ENCODE data around the gene IRF1. TPM values are rescaled to one million over a fixed set of nuclear protein-coding genes. Genes with fewer than 3 reads are reported as not detected.

Gene IRF1
- total RNA-seq, 2 donors from 2014 or later: 351 to 512 TPM

GRCh38 chr5:132435447-132435846 is 55.1 kb downstream of the IRF1 start:
- DNase-seq (ENCODE audit: low spot score) (no peak), ATAC-seq (no peak)
- Mint-ChIP-seq H3K27ac (peak overlapping the region; percentile 83 to 92), H3K9me3 (no peaks in the 10 kb centered on the region), H3K27me3 (no peaks in the 10 kb centered on the region), H3K4me3 (peak overlapping the region; percentile 63), H3K4me1 (ENCODE audit: low read depth in 2 of 2) (peaks cover 84 to 90% of the 10 kb centered on the region in 2 donors), H3K36me3 (peaks cover 18% of the 10 kb centered on the region)

DNA sequence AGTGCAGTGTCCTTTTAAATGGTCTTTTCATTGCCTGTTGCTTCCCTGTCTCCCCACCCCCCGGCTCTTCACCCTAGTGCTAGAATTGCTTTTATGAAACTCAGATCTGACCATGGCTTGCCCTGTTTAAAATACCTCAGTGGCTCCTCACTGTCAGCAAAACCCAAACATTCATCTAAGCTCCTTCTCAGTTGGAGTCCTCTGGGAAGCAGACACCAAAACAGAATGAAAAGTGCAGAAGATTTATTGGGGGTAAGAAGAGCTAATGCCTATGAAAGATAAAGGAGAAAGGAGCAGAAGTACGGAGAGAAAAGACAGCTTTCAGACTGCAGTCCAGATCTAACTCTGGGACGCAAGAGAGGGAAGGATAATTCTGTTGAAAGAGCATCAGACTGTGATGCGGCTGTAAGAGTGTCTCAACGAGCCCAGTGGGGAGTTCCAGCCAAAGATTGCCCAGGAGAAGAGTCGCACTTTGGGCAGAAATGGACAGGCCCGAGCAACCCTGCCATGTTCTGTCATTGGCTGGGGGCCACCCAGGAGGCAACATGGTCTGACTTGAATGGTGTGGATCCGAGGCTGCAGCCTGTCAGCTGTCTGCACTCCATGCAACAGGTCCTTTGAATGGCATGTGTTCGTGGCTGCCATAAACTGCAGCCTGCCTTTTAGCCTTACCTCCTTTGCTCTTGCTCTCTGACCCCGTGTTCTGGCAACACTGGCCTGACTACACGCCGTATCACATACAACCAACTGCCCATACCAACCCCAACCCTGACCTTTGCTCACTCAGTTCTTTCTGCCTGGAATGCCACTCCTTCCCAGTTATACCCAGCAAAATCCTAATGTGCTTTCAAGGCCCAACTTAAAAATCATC is 55.9 kb downstream of the IRF1 start:
- peak overlapping the region; percentile 43 for H3K4me3 Mint-ChIP-seq
- DNase-seq (ENCODE audit: low spot score) (no peak), ATAC-seq (no peak)
- H3K9me3 Mint-ChIP-seq: no peaks in the 10 kb centered on the region
- peaks cover 24% of the 10 kb centered on the region for H3K36me3 Mint-ChIP-seq
- H3K4me1 Mint-ChIP-seq (ENCODE audit: low read depth in 2 of 2): peaks cover 84 to 90% of the 10 kb centered on the region in 2 donors
- peak overlapping the region; percentile 83 to 92 for H3K27ac Mint-ChIP-seq
- H3K27me3 Mint-ChIP-seq: no peaks in the 10 kb centered on the region

DNA sequence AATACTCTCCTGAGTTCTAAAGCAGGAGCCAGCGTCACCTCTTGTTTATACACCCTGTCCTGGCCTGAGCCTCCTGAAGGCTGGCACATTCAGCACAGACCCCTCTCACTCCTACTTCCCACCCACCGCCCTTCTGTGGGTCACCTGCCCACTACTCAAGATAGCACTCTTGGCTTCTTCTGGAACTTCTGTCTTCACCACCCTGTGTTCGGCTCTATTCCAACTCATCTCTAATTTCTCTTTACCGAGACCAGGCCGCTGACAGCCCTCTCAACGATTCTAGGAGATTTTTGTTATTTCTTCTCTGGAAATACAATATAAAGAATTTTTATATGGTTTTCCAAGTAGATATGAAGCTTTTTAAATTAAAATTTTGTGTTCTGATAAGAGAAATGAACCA is 57.4 kb downstream of the IRF1 start:
- Mint-ChIP-seq H3K27me3 (no peaks in the 10 kb centered on the region), H3K4me1 (ENCODE audit: low read depth in 2 of 2) (peaks cover 88 to 93% of the 10 kb centered on the region in 2 donors), H3K4me3 (peak overlapping the region; percentile 35), H3K27ac (peak overlapping the region; percentile 97 to 100), H3K9me3 (no peaks in the 10 kb centered on the region), H3K36me3 (peaks cover 24% of the 10 kb centered on the region)
- no peak for DNase-seq (ENCODE audit: low spot score)
- ATAC-seq: no peak

- Mint-ChIP-seq H3K27me3 (no peaks in the 10 kb centered on the region), H3K9me3 (no peaks in the 10 kb centered on the region), H3K36me3 (peaks cover 24% of the 10 kb centered on the region), H3K4me3 (peak overlapping the region; percentile 35), H3K4me1 (ENCODE audit: low read depth in 2 of 2) (peaks cover 87 to 93% of the 10 kb centered on the region in 2 donors), H3K27ac (peak overlapping the region; percentile 97 to 100)
- ATAC-seq (no peak), DNase-seq (ENCODE audit: low spot score) (no peak)
Measured at GRCh38 chr5:132431632-132432031, 58.9 kb downstream of the IRF1 start.

Other genes with a start within 250 kb of the IRF1 start
- not detected for gene PDLIM4, start 233.1 kb downstream of the IRF1 start, total RNA-seq
- 1 to 10 TPM in 1 of 2 donors, under 1 TPM in 1; 0.93 to 2.5 TPM for gene SLC22A4, start 196.4 kb downstream of the IRF1 start, total RNA-seq
- gene SLC22A5, start 121.1 kb downstream of the IRF1 start, total RNA-seq: 1 to 10 TPM; 3.5 to 6.4 TPM
- 1 to 10 TPM; 7.2 to 9.5 TPM for gene IL5, start 52.7 kb upstream of the IRF1 start, total RNA-seq
- gene RAD50, start 66.2 kb upstream of the IRF1 start, total RNA-seq: 10 to 100 TPM; 24.9 to 41.8 TPM
- gene IL13, start 167.4 kb upstream of the IRF1 start, total RNA-seq: 10 to 100 TPM in 1 of 2 donors, 1 to 10 TPM in 1; 8.4 to 19.6 TPM
- gene IL4, start 183.2 kb upstream of the IRF1 start, total RNA-seq: 1 to 10 TPM in 1 of 2 donors, not detected in 1; 2.6 TPM
- 10 to 100 TPM; 17.4 to 34.5 TPM for gene KIF3A, start 246.8 kb upstream of the IRF1 start, total RNA-seq

All from natural killer cell treated with Interleukin-12 subunit alpha and Interleukin-12 subunit beta and Interleukin-15 and Interleukin-18, amount 100 ng/mL, for 72 hours (primary cell).